MM.1S (cell line): ENCODE results near the gene PXDC1.

Experiments
- DNase-seq: peaks from one replicate; pipeline ENCODE4 v3.0.0-alpha.2; 2015
- H2AFZ ChIP-seq: fragments of 300-600 bp; sonication (generic); 2 replicates; pipeline ENCODE4 v1.6.0; 2016; ENCODE audit warnings: antibody characterized with exemption, low read length
- H3F3A ChIP-seq: fragments of 300-600 bp; sonication (generic); 2 replicates; pipeline ENCODE4 v1.6.1; 2016; ENCODE audit warnings: mild to moderate bottlenecking, antibody characterized with exemption, low read length, moderate library complexity, mixed read lengths; ENCODE audit not compliant: insufficient read depth
- H3K27ac ChIP-seq: fragments of 300-600 bp; sonication (generic); 2 replicates; pipeline ENCODE4 v1.5.1; 2016; ENCODE audit warnings: mild to moderate bottlenecking, low read length
- H3K27me3 ChIP-seq: fragments of 300-600 bp; sonication (generic); replicated peaks from 2 replicates; pipeline ENCODE4 v1.6.0; 2016; ENCODE audit warnings: low read length; ENCODE audit not compliant: insufficient read depth
- H3K36me3 ChIP-seq: fragments of 300-600 bp; sonication (generic); replicated peaks from 2 replicates; pipeline ENCODE4 v1.6.1; 2016; ENCODE audit warnings: mild to moderate bottlenecking, low read length, mixed read lengths; ENCODE audit not compliant: insufficient read depth
- H3K4me1 ChIP-seq: fragments of 300-600 bp; sonication (generic); 2 replicates; pipeline ENCODE4 v1.6.1; 2016; ENCODE audit warnings: low read length, mixed read lengths
- H3K4me2 ChIP-seq: fragments of 300-600 bp; sonication (generic); 2 replicates; pipeline ENCODE4 v1.6.0; 2016; ENCODE audit warnings: low read depth, low read length
- H3K4me3 ChIP-seq: fragments of 300-600 bp; sonication (generic); 2 replicates; pipeline ENCODE4 v1.5.1; 2016; ENCODE audit warnings: low read length, mixed read lengths
- H3K79me2 ChIP-seq: fragments of 300-600 bp; sonication (generic); 2 replicates; pipeline ENCODE4 v1.6.1; 2016; ENCODE audit warnings: mixed run types, low read length, mixed read lengths
- H3K9ac ChIP-seq: fragments of 300-600 bp; sonication (generic); 2 replicates; pipeline ENCODE4 v1.6.1; 2016; ENCODE audit warnings: low read length, mixed read lengths
- H3K9me2 ChIP-seq: fragments of 300-600 bp; sonication (generic); replicated peaks from 2 replicates; pipeline ENCODE4 v1.6.1; 2016; ENCODE audit warnings: mild to moderate bottlenecking, low read length, mixed read lengths; ENCODE audit not compliant: insufficient read depth
- H3K9me3 ChIP-seq: fragments of 300-600 bp; sonication (generic); replicated peaks from 2 replicates; pipeline ENCODE4 v1.6.1; 2016; ENCODE audit warnings: mild to moderate bottlenecking, low read length, mixed read lengths; ENCODE audit not compliant: insufficient read depth
- H4K20me1 ChIP-seq: fragments of 300-600 bp; sonication (generic); 2 replicates; pipeline ENCODE4 v1.6.1; 2016; ENCODE audit warnings: mild to moderate bottlenecking, low read length, moderate library complexity, mixed read lengths; ENCODE audit not compliant: insufficient read depth
- EZH2 ChIP-seq: fragments of 300-600 bp; sonication (generic); optimal IDR thresholded peaks from 2 replicates; pipeline ENCODE3; 2017; ENCODE audit warnings: low read depth, mild to moderate bottlenecking, antibody characterized with exemption, low read length, mixed read lengths
- EZH2phosphoT487 ChIP-seq: fragments of 300-600 bp; sonication (generic); IDR thresholded peaks from 2 replicates; pipeline ENCODE4 v1.6.1; 2018; ENCODE audit warnings: antibody characterized with exemption, low read length
- TF ChIP-seq, protein P1 (sequence below): fragments of 300-600 bp; sonication (generic); IDR thresholded peaks from 2 replicates; pipeline ENCODE4 v1.5.1; 2016; ENCODE audit warnings: antibody characterized with exemption, low read length, mixed read lengths

PXDC1 gene

DNA sequence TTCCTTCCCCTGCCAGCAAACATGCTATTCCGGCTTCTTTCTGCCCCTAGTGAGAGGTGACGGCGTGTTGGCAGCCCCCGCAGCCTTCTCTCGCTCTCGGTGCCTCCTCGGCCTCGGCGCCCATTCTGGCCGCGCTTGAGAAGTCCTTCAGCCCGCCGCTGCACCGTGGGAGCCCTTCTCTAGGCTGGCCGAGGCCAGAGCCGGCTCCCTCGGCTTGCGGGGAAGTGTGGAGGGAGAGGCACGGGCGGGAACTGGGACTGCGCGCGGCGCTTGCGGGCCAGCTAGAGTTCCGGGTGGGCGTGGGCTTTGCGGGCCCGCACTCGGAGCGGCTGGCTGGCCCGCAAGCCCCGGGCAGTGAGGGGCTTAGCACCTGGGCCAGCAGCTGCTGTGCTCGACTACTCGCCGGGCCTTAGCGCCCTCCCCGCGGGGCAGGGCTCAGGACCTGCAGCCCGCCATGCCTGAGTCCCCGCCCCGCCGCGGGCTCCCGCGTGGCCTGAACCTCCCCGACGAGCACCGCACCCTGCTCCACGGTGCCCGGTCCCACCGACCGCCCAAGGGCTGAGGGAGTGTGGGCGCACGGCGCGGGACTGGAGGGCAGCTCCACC, 20.0 kb upstream of the PXDC1 start:
- Histone ChIP-seq H3K27ac (no peak overlapping the region), H3K4me2 (no peak overlapping the region), H3K27me3 (no peaks in the 10 kb centered on the region)

DNA sequence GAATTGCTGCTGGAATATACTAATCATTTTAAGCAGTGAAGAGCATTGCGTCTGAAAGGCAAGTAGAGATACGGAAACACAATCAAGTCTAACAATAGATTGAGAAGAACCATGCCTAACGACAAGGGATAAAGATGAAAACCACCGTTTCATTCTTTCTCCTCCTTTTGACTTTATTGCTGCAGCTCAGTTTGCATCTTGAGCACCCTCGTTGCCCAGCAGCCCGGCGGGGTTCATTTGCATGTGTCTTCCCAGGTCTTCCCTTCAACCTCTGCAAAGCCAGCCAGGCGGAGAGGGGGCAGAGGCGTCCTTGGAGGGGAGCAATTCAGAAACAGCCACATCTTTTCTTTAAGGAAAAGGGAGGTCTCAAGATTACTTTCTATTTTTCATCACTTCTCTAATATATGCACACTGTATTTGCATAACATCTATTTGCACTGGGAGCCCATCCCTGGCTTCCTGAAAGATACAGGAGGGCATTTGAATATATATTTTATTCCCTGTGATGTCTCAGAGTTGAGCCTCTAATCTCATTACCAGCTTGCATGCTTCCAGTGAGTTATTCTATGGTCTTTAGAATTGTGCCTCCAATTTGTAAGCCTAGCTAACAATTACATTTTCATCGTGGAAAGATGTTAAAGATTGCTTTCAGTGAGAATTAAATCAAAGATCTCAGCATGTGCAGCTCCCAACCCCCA, 18.7 kb upstream of the PXDC1 start:
- Histone ChIP-seq H3K27ac (no peak overlapping the region), H3K4me1 (no peaks in the 10 kb centered on the region), H3K9me3 (no peaks in the 10 kb centered on the region), H3K27me3 (no peaks in the 10 kb centered on the region), H2AFZ (no peak overlapping the region), H3K79me2 (no peaks in the 10 kb centered on the region), H3K4me2 (no peak overlapping the region), H3K4me3 (no peak overlapping the region), H3K9me2 (no peaks in the 10 kb centered on the region), H3K36me3 (no peaks in the 10 kb centered on the region), H3K9ac (no peak overlapping the region), H3F3A (no peaks in the 10 kb centered on the region), H4K20me1 (no peaks in the 10 kb centered on the region)
- TF ChIP-seq EZH2 (no peak), EZH2phosphoT487 (no peak)
- TF ChIP-seq, protein P1, sequence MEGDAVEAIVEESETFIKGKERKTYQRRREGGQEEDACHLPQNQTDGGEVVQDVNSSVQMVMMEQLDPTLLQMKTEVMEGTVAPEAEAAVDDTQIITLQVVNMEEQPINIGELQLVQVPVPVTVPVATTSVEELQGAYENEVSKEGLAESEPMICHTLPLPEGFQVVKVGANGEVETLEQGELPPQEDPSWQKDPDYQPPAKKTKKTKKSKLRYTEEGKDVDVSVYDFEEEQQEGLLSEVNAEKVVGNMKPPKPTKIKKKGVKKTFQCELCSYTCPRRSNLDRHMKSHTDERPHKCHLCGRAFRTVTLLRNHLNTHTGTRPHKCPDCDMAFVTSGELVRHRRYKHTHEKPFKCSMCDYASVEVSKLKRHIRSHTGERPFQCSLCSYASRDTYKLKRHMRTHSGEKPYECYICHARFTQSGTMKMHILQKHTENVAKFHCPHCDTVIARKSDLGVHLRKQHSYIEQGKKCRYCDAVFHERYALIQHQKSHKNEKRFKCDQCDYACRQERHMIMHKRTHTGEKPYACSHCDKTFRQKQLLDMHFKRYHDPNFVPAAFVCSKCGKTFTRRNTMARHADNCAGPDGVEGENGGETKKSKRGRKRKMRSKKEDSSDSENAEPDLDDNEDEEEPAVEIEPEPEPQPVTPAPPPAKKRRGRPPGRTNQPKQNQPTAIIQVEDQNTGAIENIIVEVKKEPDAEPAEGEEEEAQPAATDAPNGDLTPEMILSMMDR, result no peak
- no peak for DNase-seq

More for the DNA sequence above, 20.0 kb upstream of the PXDC1 start:
- Histone ChIP-seq H3K9ac (no peak overlapping the region), H3K79me2 (no peaks in the 10 kb centered on the region), H2AFZ (no peak overlapping the region), H3K4me1 (no peaks in the 10 kb centered on the region), H3K4me3 (no peak overlapping the region), H3K9me2 (no peaks in the 10 kb centered on the region), H3K9me3 (no peaks in the 10 kb centered on the region), H4K20me1 (no peaks in the 10 kb centered on the region), H3F3A (no peaks in the 10 kb centered on the region), H3K36me3 (no peaks in the 10 kb centered on the region)
- TF ChIP-seq, protein P1, result no peak
- no peak for TF ChIP-seq EZH2phosphoT487
- TF ChIP-seq EZH2, result no peak
- no peak for DNase-seq

DNA sequence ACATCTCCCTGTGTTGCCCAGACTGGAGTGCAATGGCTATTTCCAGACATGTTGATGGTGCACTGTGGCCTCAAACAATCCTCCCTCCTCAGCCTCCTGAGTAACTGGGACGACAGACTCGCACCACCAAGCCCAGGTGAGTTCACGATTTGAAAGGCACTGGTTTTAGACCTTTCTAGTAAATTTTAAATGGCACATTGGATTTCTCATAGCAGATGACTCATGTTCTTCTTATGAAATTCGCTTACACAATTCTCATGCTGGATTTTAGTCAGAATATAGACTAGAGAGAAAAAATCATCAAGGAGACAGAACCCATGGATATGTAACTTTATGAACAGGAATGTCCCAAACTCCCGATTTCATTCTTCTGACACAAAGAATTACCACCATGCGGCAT, 18.1 kb upstream of the PXDC1 start:
- DNase-seq, result no peak
- H3K27ac ChIP-seq, result no peak overlapping the region
- TF ChIP-seq EZH2 (no peak), EZH2phosphoT487 (no peak)
- TF ChIP-seq, protein P1, result no peak
- H3K4me1 ChIP-seq, result no peaks in the 10 kb centered on the region
- no peaks in the 10 kb centered on the region for H3K9me2 ChIP-seq
- H3K4me2 ChIP-seq, result no peak overlapping the region
- no peaks in the 10 kb centered on the region for H3K27me3 ChIP-seq
- no peak overlapping the region for H3K4me3 ChIP-seq
- H2AFZ ChIP-seq, result no peak overlapping the region
- no peaks in the 10 kb centered on the region for H3K9me3 ChIP-seq
- H3K36me3 ChIP-seq, result no peaks in the 10 kb centered on the region
- no peaks in the 10 kb centered on the region for H3F3A ChIP-seq
- H3K9ac ChIP-seq, result no peak overlapping the region
- H4K20me1 ChIP-seq, result no peaks in the 10 kb centered on the region
- H3K79me2 ChIP-seq, result no peaks in the 10 kb centered on the region
